Brain microvascular endothelial cell (primary cell): ENCODE results near the gene AKAP8.
"Not testable (repeated sequence)": the region's sequence is repeated elsewhere in the genome, so short reads cannot be mapped to it uniquely, and the experiment has no call there.

ENCODE experiments used
- DNase-seq: peaks from one replicate; pipeline ENCODE4 v3.0.0-alpha.2; 2020
- H3K27ac ChIP-seq: fragments of 250-450 bp; sonication (Bioruptor Pico); 2 replicates; pipeline ENCODE4 v1.5.1; 2020; ENCODE audit warnings: mild to moderate bottlenecking, moderate library complexity
- H3K27me3 ChIP-seq: fragments of 250-450 bp; sonication (Bioruptor Pico); replicated peaks from 2 replicates; pipeline ENCODE4 v1.5.1; 2020; ENCODE audit warnings: mild to moderate bottlenecking
- H3K36me3 ChIP-seq: fragments of 250-450 bp; sonication (Bioruptor Pico); replicated peaks from 2 replicates; pipeline ENCODE4 v1.5.1; 2020; ENCODE audit warnings: mild to moderate bottlenecking
- H3K4me3 ChIP-seq: 2 replicates; pipeline ENCODE4 v1.5.1; 2011; ENCODE audit warnings: low read depth, mild to moderate bottlenecking, control low read depth, low read length, moderate library complexity
- CTCF ChIP-seq: IDR thresholded peaks from 2 replicates; pipeline ENCODE4 v1.5.1; 2011; ENCODE audit warnings: low read depth, mild to moderate bottlenecking, moderate library complexity, low read length, control low read depth, inconsistent platforms; ENCODE audit errors: missing control alignments
- in situ Hi-C: cut with HindIII; loops from 2 replicates; pipeline ENCODE4 v1.10.0; 2017; ENCODE audit warnings: low sequenced_read_pairs, low pct_ligation_motif_present

AKAP8 gene

DNA sequence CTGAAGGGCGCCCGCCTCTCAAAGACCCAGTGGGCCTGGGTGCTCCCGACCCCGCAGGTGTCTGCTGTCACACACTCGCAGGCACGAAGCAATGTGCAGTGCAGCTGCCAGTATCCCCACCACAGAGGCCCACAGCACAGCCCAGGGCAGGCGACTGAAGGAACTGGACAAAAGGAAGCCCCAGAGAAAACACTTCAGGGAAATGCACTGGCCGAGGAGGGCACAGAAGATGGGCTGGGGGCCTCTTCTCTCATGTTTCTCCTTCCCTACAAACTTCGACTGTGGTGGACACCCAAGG lies 10.0 kb downstream of the AKAP8 start:
- in situ Hi-C loops, result no loop called here

GRCh38 chr19:15368798-15369593 lies 10.6 kb downstream of the AKAP8 start:
- TF ChIP-seq CTCF, result no peak
- Histone ChIP-seq H3K27me3 (no peaks in the 10 kb centered on the region), H3K4me3 (no peak overlapping the region), H3K27ac (no peak overlapping the region), H3K36me3 (peaks cover 77% of the 10 kb centered on the region)
- DNase-seq, result no peak
- in situ Hi-C loops, result no loop called here

More for the DNA sequence above, 10.0 kb downstream of the AKAP8 start:
- Histone ChIP-seq H3K27ac (no peak overlapping the region), H3K27me3 (no peaks in the 10 kb centered on the region), H3K36me3 (peaks cover 73% of the 10 kb centered on the region), H3K4me3 (no peak overlapping the region)
- no peak for TF ChIP-seq CTCF
- no peak for DNase-seq

- no peak for TF ChIP-seq CTCF
- in situ Hi-C loops, result no loop called here
Observed at GRCh38 chr19:15368051-15368632, 11.4 kb downstream of the AKAP8 start.

DNA sequence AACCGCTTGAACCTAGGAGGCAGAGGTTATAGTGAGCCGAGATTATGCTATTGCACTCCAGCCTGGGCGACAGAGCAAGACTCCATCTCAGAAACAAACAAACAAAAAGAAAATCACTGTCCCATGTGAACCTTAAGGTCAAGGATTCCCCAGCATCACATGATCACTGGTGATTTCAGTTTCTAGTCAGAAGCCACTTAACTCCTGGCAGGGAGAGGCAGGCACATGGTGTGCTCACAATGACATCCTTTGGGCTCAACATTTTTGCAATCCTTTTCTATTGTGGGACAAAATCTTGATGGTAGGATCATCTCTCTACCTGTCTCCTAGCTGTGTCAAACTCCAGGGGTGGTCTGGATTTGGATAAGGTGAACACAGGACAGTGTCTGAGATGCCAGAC lies 12.1 kb downstream of the AKAP8 start:
- Histone ChIP-seq H3K36me3 (peaks cover 73% of the 10 kb centered on the region), H3K4me3 (no peak overlapping the region), H3K27me3 (no peaks in the 10 kb centered on the region), H3K27ac (no peak overlapping the region)
- TF ChIP-seq CTCF, result no peak
- in situ Hi-C loops, result no loop called here
- DNase-seq, result no peak

More at GRCh38 chr19:15368051-15368632, 11.4 kb downstream of the AKAP8 start:
- Histone ChIP-seq H3K36me3 (peaks cover 79% of the 10 kb centered on the region), H3K4me3 (no peak overlapping the region), H3K27ac (no peak overlapping the region), H3K27me3 (no peaks in the 10 kb centered on the region)
- DNase-seq, result no peak

GRCh38 chr19:15365264-15365663 lies 14.3 kb downstream of the AKAP8 start:
- in situ Hi-C loops, result no loop called here
- Histone ChIP-seq H3K4me3 (no peak overlapping the region), H3K27me3 (no peaks in the 10 kb centered on the region), H3K27ac (no peak overlapping the region), H3K36me3 (peaks cover 71% of the 10 kb centered on the region)
- DNase-seq, result no peak
- TF ChIP-seq CTCF, result no peak

- in situ Hi-C loops, H3K4me3 ChIP-seq, H3K27me3 ChIP-seq, DNase-seq, H3K27ac ChIP-seq: not testable (repeated sequence)
- peaks cover 71% of the 10 kb centered on the region for H3K36me3 ChIP-seq
Observed at GRCh38 chr19:15363791-15364190, 15.8 kb downstream of the AKAP8 start.

DNA sequence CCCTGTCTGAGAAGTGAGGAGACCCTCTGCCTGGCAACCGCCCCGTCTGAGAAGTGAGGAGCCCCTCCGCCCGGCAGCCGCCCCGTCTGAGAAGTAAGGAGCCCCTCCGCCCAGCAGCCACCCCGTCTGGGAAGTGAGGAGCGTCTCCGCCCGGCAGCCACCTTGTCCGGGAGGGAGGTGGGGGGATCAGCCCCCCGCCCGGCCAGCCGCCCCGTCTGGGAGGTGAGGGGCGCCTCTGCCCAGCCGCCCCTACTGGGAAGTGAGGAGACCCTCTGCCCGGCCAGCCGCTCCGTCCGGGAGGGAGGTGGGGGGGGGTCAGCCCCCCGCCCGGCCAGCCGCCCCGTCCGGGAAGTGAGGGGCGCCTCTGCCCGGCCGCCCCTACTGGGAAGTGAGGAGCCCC lies 16.5 kb downstream of the AKAP8 start:
- H3K27ac ChIP-seq, H3K27me3 ChIP-seq, H3K4me3 ChIP-seq, DNase-seq, in situ Hi-C loops: not testable (repeated sequence)
- peaks cover 70% of the 10 kb centered on the region for H3K36me3 ChIP-seq

- in situ Hi-C loops, result not testable (repeated sequence)
- H3K36me3 ChIP-seq, result peaks cover 63% of the 10 kb centered on the region
Observed at GRCh38 chr19:15360015-15360414, 19.6 kb downstream of the AKAP8 start.

More at GRCh38 chr19:15360015-15360414, 19.6 kb downstream of the AKAP8 start:
- H3K27me3 ChIP-seq, H3K27ac ChIP-seq, DNase-seq, H3K4me3 ChIP-seq: not testable (repeated sequence)
